Cardiac fibroblast (primary cell): ENCODE data around the gene TRIP13.

Source experiments
- DNase-seq, 2 donors: peaks; one replicate each; pipeline versions ENCODE4 v3.0.0 to v3.0.0-alpha.2; 2010; ENCODE audit warnings: low read depth in 2 of 2
- H3K4me3 ChIP-seq, 2 donors: replicated peaks in 1 of 2; 1 replicate in 1 of 2; 2 replicates in 1 of 2; pipeline ENCODE4 v1.5.1; 2011; ENCODE audit warnings: low read depth in 2 of 2, low read length in 2 of 2, mild to moderate bottlenecking in 2 of 2, moderate library complexity in 1 of 2
- CTCF ChIP-seq: IDR thresholded peaks from one replicate; pipeline ENCODE4 v1.5.1; 2011; ENCODE audit warnings: low read depth, mild to moderate bottlenecking, low read length, inconsistent platforms

TRIP13 gene

GRCh38 chr5:903756-904096 lies 11.0 kb downstream of the TRIP13 start:
- DNase-seq: no peak
- H3K4me3 ChIP-seq: no peak overlapping the region
- no peak for TF ChIP-seq CTCF

GRCh38 chr5:905139-905642 lies 12.5 kb downstream of the TRIP13 start:
- H3K4me3 ChIP-seq: no peak overlapping the region
- no peak for TF ChIP-seq CTCF
- no peak for DNase-seq

GRCh38 chr5:907366-907910 lies 14.8 kb downstream of the TRIP13 start:
- TF ChIP-seq CTCF: no peak
- no peak overlapping the region for H3K4me3 ChIP-seq
- no peak for DNase-seq

- DNase-seq: no peak
- no peak overlapping the region for H3K4me3 ChIP-seq
- no peak for TF ChIP-seq CTCF
These were observed 15.5 kb downstream of the TRIP13 start for GRCh38 chr5:908172-908571.

GRCh38 chr5:909086-909485 lies 16.4 kb downstream of the TRIP13 start:
- H3K4me3 ChIP-seq: no peak overlapping the region
- TF ChIP-seq CTCF: no peak
- no peak for DNase-seq

- TF ChIP-seq CTCF: no peak
- DNase-seq: no peak
- H3K4me3 ChIP-seq: no peak overlapping the region
These were observed 17.5 kb downstream of the TRIP13 start for GRCh38 chr5:909994-910768.
